Measurements from ENCODE around the gene FAM111B. TPM values are rescaled to one million over a fixed set of nuclear protein-coding genes. Genes with fewer than 3 reads are reported as not detected.

The FAM111B gene
- total RNA-seq, 2 donors from 2014 or later: 26.7 to 33.0 TPM

DNA sequence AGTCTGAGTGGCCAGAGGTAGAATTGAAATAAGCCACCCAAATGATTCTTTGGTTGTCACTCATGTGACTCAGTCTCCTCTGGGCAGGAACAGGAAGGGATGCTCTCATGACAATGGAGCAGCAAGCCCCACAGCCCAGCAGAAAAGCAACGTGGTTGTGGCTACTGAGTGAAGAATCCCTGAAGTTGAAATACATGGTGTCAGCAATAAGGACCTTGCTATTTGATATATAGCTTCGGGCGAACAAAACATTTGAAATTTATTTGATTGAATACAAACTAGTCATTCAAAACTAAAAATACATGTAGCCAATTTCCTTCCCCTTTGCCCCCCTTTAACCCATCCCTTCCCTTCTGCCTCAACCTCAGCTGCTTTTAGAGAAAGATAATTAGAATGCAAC is 50.4 kb downstream of the FAM111B start:
- no peak overlapping the region for H3K27ac Mint-ChIP-seq

DNA sequence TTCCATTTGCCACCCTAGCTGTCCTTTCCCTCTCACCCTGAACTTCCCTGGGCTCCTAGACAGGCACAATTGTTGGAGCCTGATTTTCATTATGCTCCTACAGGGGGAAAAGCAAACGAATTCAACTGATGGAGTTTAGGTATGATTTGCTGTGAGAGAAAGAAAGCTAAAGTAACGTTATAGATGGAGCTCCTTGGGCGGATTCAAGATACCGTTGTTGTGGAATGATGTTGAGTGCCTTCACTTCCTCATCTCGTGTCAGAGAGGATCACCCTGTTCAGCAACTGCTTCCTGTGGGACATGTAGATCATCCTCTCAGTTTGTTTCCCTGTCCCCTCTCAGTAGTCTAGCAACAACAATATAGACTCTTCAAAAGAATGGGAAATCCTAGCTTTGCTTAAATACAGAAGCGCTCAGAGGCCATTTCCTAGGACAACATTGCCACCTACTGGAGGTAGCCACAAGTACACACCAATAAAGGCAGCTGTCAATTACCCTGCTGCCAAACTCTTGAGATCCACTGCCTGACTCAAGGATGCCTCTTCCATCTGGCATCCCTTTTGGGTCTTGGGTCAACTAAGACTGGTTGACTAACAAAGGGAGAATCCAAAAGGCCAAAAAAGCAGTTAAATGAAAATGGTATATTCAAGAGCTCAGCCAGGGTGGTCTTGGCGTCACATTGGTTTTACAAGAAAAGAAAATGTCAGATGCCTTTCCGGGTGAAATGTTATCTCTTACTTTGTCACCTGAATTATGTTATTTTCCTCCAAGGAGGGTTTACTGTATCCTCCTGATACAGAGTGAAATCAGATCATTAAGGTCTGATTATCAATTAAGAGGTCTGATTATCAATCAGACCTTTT is 51.4 kb downstream of the FAM111B start:
- H3K4me1 Mint-ChIP-seq (ENCODE audit: low read depth in 2 of 2): peaks cover 0 to 8% of the 10 kb centered on the region in 2 donors
- no peaks in the 10 kb centered on the region for H3K36me3 Mint-ChIP-seq
- ATAC-seq (peak; percentile 76 to 86), DNase-seq (ENCODE audit: low spot score) (peak; percentile 72)
- H3K9me3 Mint-ChIP-seq: no peaks in the 10 kb centered on the region
- H3K27ac Mint-ChIP-seq: peak overlapping the region in 1 of 2 donors; percentile 25
- H3K4me3 Mint-ChIP-seq: no peak overlapping the region
- H3K27me3 Mint-ChIP-seq: peaks cover 0 to 6% of the 10 kb centered on the region in 2 donors

More for the DNA sequence above, 50.4 kb downstream of the FAM111B start:
- Mint-ChIP-seq H3K4me3 (no peak overlapping the region), H3K4me1 (ENCODE audit: low read depth in 2 of 2) (peaks cover 4 to 8% of the 10 kb centered on the region in 2 donors), H3K27me3 (peaks cover 0 to 3% of the 10 kb centered on the region in 2 donors), H3K9me3 (no peaks in the 10 kb centered on the region), H3K36me3 (peaks cover 5% of the 10 kb centered on the region)
- DNase-seq (ENCODE audit: low spot score) (no peak), ATAC-seq (no peak)

DNA sequence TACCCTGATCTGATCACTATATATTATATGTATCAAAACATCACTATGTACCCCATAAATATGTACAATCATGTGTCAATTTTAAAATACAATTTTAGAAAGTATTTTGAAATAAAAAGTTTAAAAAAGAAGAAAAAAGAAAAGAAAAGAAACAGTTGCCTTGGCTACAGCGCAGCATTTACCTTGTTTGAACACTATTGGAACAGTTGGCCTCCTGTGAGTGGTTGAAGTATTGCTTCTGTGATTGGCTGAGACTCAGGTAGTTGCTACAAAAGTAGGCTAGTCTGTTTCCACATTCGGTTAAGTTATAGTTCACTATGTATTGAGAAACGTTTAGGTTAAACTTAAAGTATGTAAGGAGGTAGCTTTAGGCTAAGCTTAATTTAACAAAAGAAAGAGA is 57.0 kb downstream of the FAM111B start:
- H3K9me3 Mint-ChIP-seq: no peaks in the 10 kb centered on the region
- no peaks in the 10 kb centered on the region for H3K4me1 Mint-ChIP-seq (ENCODE audit: low read depth in 2 of 2)
- ATAC-seq: no peak
- no peaks in the 10 kb centered on the region for H3K36me3 Mint-ChIP-seq
- peaks cover 18 to 19% of the 10 kb centered on the region in 2 donors for H3K27me3 Mint-ChIP-seq
- no peak for DNase-seq (ENCODE audit: low spot score)
- H3K27ac Mint-ChIP-seq: no peak overlapping the region
- no peak overlapping the region for H3K4me3 Mint-ChIP-seq

DNA sequence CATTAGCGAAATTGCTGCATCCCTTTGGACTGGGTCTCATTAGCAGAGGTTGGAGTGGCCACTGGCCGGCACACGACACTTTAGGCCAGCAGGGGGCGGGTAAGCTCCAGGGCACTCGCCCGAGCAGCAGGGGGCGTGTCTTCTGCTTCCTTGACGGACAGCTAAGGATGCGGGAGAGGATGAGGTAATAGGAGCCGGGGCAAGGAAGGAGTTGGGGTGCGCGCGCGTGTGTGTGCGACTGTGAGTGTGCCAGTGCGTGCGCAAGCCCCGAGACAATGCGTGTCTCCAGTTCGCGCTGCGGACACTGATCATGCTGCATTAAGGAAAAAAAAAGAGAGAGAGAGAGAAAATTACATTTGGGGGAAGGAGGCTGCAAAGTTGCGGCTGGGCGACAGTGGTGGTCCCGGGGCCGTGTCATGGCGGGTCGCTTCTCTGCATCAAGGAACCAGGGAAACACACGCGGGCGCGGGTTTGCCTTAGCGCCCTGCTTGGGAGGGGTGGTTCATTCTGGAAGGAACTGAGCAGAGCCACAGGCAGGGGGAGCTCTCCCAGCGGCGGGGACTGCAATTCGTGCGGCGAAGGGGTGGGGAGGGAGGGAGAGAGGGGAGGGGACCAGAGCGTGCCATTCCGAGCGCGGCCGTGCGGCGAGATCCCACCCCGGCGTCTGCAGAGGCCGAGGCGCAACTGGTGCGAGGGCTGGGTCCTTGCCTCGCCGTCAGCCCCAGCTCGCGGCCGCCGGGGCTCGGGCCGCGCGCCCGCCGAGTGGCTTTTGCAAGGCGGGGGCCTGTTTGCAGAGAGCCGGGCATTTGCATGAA is 64.7 kb downstream of the FAM111B start, which contains the start of gene DTX4:
Gene DTX4, plus strand, starts transcription at position 625 of the 815 bp plus-strand sequence. CDS start 464 bp downstream, outside the sequence.
- H3K4me3 Mint-ChIP-seq: peak within 1 kb of the TSS; percentile 83
- peaks cover 7 to 10% of the 10 kb centered on the region in 2 donors for H3K4me1 Mint-ChIP-seq (ENCODE audit: low read depth in 2 of 2)
- ATAC-seq (peak; percentile 91 to 96), DNase-seq (ENCODE audit: low spot score) (peak; percentile 93)
- H3K27ac Mint-ChIP-seq: no peak within 1 kb of the TSS
- H3K9me3 Mint-ChIP-seq: no peaks in the 10 kb centered on the region
- H3K27me3 Mint-ChIP-seq: peaks cover 6 to 22% of the 10 kb centered on the region in 2 donors
- H3K36me3 Mint-ChIP-seq: no peaks in the 10 kb centered on the region

DNA sequence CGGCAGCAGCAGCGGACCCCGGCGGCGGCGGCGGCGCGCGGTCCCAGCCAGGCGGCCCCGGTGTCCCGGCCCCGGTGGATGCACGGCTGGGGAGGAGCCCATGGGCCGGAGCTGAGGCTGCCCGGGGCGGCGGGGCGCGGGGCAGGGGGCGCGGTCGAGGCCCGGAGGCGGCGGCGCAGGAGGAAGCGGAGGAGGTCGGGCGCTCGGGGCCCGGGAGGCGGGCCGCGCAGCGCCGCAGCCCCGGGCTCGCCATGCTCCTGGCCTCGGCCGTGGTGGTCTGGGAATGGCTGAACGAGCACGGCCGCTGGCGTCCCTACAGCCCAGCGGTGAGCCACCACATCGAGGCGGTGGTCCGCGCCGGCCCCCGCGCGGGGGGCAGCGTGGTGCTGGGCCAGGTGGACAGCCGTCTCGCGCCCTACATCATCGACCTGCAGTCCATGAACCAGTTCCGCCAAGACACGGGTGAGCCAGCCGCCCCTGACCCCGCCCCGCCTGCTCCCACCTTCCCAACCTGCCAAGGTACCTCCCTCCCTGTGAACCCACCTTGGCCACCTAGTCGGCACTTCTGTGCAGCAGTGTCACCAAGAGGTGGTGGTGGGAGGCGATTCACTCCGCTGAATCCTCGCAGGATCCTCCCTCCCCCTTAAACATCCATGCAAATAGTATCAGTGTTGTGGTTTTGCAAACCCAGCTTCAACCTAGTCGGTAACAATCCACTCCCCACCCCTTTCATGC is 65.5 kb downstream of the FAM111B start:
- DNase-seq (ENCODE audit: low spot score): no peak
- no peaks in the 10 kb centered on the region for H3K9me3 Mint-ChIP-seq
- peaks cover 7 to 10% of the 10 kb centered on the region in 2 donors for H3K4me1 Mint-ChIP-seq (ENCODE audit: low read depth in 2 of 2)
- H3K4me3 Mint-ChIP-seq: peak overlapping the region; percentile 83
- H3K27me3 Mint-ChIP-seq: peaks cover 14 to 21% of the 10 kb centered on the region in 2 donors
- no peaks in the 10 kb centered on the region for H3K36me3 Mint-ChIP-seq
- no peak overlapping the region for H3K27ac Mint-ChIP-seq
- peak; percentile 30 to 52 for ATAC-seq

GRCh38 chr11:59173080-59173963 is 66.3 kb downstream of the FAM111B start:
- Mint-ChIP-seq H3K9me3 (no peaks in the 10 kb centered on the region), H3K27ac (no peak overlapping the region), H3K4me3 (peak overlapping the region; percentile 83), H3K27me3 (peaks cover 18 to 24% of the 10 kb centered on the region in 2 donors), H3K4me1 (ENCODE audit: low read depth in 2 of 2) (peaks cover 7 to 10% of the 10 kb centered on the region in 2 donors), H3K36me3 (no peaks in the 10 kb centered on the region)
- DNase-seq (ENCODE audit: low spot score): no peak
- ATAC-seq: no peak

- Mint-ChIP-seq H3K36me3 (no peaks in the 10 kb centered on the region), H3K4me1 (ENCODE audit: low read depth in 2 of 2) (peaks cover 7 to 10% of the 10 kb centered on the region in 2 donors), H3K4me3 (no peak overlapping the region), H3K9me3 (no peaks in the 10 kb centered on the region), H3K27me3 (peaks cover 18 to 24% of the 10 kb centered on the region in 2 donors), H3K27ac (no peak overlapping the region)
- ATAC-seq (no peak), DNase-seq (ENCODE audit: low spot score) (no peak)
Measured at GRCh38 chr11:59173964-59174663, 67.1 kb downstream of the FAM111B start.

DNA sequence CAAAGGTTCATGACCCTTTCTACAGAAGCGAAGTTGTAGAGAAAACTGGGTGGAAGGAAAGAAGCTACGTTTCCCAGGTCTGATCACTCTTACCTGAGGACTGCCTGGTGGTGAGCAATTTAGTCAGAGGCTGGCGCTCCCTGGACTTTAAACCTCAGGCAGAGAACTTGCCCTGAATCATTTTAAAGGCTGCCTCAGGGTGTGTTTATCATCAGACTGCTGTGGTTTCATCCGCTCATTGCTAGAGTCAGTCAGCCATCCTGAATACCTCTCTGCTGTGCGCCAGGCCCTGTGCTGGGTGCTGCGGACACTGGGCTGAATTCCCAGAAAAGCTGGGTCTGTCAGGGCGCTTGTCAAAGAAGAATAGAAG is 67.6 kb downstream of the FAM111B start:
- Mint-ChIP-seq H3K27me3 (peaks cover 18 to 21% of the 10 kb centered on the region in 2 donors), H3K4me1 (ENCODE audit: low read depth in 2 of 2) (peaks cover 7 to 14% of the 10 kb centered on the region in 2 donors), H3K27ac (no peak overlapping the region), H3K9me3 (no peaks in the 10 kb centered on the region), H3K36me3 (no peaks in the 10 kb centered on the region), H3K4me3 (no peak overlapping the region)
- no peak for ATAC-seq
- DNase-seq (ENCODE audit: low spot score): no peak

DNA sequence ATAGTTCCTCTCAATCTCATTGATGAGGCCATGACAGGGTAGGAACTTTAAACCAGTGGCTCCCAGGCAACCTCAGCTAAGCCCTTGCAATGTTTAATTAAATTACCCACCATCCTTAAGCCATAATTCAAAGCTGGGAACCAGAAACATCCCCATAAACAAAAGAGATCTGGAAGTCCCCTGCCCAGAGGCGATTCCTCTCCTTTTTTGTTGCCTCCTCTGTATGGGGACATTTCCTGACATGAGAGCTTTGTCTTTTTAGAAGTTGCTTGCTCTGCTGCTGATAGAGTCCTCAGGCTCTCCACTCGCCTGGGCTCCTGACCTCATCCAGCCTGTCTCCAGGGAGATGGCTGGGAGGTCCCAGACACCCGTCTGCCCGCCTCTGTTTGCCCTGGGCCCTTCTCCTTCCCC is 68.1 kb downstream of the FAM111B start:
- no peak overlapping the region for H3K27ac Mint-ChIP-seq
- H3K36me3 Mint-ChIP-seq: no peaks in the 10 kb centered on the region
- no peaks in the 10 kb centered on the region for H3K9me3 Mint-ChIP-seq
- peaks cover 18% of the 10 kb centered on the region in 2 donors for H3K27me3 Mint-ChIP-seq
- no peak for ATAC-seq
- peaks cover 7 to 16% of the 10 kb centered on the region in 2 donors for H3K4me1 Mint-ChIP-seq (ENCODE audit: low read depth in 2 of 2)
- no peak overlapping the region for H3K4me3 Mint-ChIP-seq
- no peak for DNase-seq (ENCODE audit: low spot score)

GRCh38 chr11:59176330-59176729 is 69.3 kb downstream of the FAM111B start:
- no peak for DNase-seq (ENCODE audit: low spot score)
- H3K4me3 Mint-ChIP-seq: no peak overlapping the region
- ATAC-seq: no peak
- H3K36me3 Mint-ChIP-seq: no peaks in the 10 kb centered on the region
- H3K9me3 Mint-ChIP-seq: no peaks in the 10 kb centered on the region
- peaks cover 18% of the 10 kb centered on the region in 2 donors for H3K27me3 Mint-ChIP-seq
- H3K27ac Mint-ChIP-seq: no peak overlapping the region
- peaks cover 7 to 16% of the 10 kb centered on the region in 2 donors for H3K4me1 Mint-ChIP-seq (ENCODE audit: low read depth in 2 of 2)

All from natural killer cell treated with Interleukin-12 subunit alpha and Interleukin-12 subunit beta and Interleukin-15 and Interleukin-18, amount 100 ng/mL, for 72 hours (primary cell).